Measurements from ENCODE around the gene HMGCLL1.

Gene HMGCLL1

DNA sequence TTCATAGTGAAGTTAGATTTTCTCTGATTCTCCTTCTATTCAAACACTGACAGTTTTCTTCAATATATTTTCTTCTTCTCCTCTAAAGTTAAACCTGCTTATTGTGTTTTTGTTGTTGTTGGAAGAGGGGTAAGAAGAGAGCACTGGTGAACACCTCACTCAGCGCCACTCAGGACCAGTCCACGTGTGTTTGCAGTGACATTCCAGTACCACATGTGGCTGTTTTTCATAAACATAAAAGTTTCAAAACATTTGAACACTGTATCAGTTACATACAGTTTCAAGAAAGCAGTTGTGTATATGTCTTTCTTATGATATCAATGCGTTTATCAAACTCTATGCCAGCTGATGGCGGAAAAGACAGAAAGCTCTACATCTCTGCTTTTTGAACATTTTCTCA lies 86.7 kb downstream of the HMGCLL1 start:
- Histone ChIP-seq H3K36me3 (ENCODE audit: insufficient read depth, low read depth, low read length) (no peaks in the 10 kb centered on the region), H3K4me1 (ENCODE audit: insufficient read depth, low read length) (no peaks in the 10 kb centered on the region), H3K27me3 (ENCODE audit: insufficient read depth, low read length) (no peaks in the 10 kb centered on the region), H3K9ac (ENCODE audit: low read depth, low read length) (no peak overlapping the region), H3K4me3 (ENCODE audit: low read length) (no peak overlapping the region), H3K9me3 (ENCODE audit: insufficient read depth, low read depth, low read length) (no peaks in the 10 kb centered on the region), H3K27ac (ENCODE audit: low read length) (no peak overlapping the region)

DNA sequence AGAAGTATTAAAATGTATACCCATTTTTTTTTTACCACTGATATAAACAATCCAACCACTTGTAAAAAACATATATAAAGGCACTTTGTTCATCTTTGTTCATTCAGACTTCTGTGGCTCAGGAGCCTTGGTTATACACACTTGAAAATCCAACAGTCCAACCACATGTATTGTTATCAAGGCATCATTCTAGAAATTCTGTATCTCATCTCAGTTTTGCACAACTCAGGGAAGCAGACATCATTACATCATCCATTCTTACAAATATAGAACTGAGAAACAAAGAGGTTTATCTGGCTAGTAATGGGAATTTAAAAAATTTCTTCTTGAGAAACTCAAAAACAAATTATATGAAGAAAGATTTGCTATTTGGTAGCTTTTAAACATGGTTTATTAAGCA lies 88.1 kb downstream of the HMGCLL1 start:
- Histone ChIP-seq H3K27me3 (ENCODE audit: insufficient read depth, low read length) (no peaks in the 10 kb centered on the region), H3K4me3 (ENCODE audit: low read length) (no peak overlapping the region), H3K9me3 (ENCODE audit: insufficient read depth, low read depth, low read length) (no peaks in the 10 kb centered on the region), H3K27ac (ENCODE audit: low read length) (no peak overlapping the region), H3K9ac (ENCODE audit: low read depth, low read length) (no peak overlapping the region), H3K36me3 (ENCODE audit: insufficient read depth, low read depth, low read length) (no peaks in the 10 kb centered on the region), H3K4me1 (ENCODE audit: insufficient read depth, low read length) (no peaks in the 10 kb centered on the region)

DNA sequence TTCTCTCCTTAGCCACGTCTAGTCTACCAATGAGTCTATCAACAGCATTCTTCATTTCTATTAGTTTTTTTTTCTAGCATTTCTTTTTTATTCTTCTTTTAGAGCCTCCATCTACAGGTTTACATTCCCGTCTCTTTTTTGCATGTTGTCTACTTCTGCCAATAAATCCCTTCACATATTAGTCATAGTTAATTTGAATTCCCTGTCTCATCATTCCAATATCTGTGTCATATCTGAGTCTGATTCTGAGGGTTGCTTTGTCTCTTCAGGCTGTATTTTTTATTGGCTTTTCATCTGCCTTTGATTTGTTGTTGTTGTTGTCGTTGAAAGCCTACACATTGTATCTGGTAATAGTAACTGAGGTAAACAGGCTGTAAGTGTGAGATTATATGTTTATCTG lies 104.6 kb downstream of the HMGCLL1 start:
- no peak overlapping the region for H3K9ac ChIP-seq (ENCODE audit: low read depth, low read length)
- H3K36me3 ChIP-seq (ENCODE audit: insufficient read depth, low read depth, low read length) = no peaks in the 10 kb centered on the region
- no peak overlapping the region for H3K27ac ChIP-seq (ENCODE audit: low read length)
- no peak overlapping the region for H3K4me3 ChIP-seq (ENCODE audit: low read length)
- H3K4me1 ChIP-seq (ENCODE audit: insufficient read depth, low read length) = no peaks in the 10 kb centered on the region
- H3K9me3 ChIP-seq (ENCODE audit: insufficient read depth, low read depth, low read length) = no peaks in the 10 kb centered on the region
- no peaks in the 10 kb centered on the region for H3K27me3 ChIP-seq (ENCODE audit: insufficient read depth, low read length)

DNA sequence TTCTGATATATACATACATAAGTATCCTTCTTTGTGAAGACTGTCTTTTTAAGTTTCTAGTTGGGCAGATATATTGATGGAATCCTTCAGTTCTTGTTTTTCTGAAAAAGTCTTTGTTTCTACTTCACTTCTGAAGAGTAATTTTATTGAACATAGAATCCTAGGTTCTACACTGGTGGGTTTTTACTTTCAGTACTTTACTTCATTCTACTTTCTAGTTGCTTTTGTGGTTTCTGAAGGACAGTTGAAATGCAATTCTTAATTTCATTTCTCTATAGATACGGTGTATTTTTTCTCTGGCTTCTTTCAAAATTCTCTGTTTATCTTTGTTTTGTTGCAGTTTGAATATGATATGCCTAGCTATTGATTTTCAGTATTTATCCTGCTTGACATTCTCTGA lies 105.3 kb downstream of the HMGCLL1 start:
- Histone ChIP-seq H3K4me1 (ENCODE audit: insufficient read depth, low read length) (no peaks in the 10 kb centered on the region), H3K9me3 (ENCODE audit: insufficient read depth, low read depth, low read length) (no peaks in the 10 kb centered on the region), H3K4me3 (ENCODE audit: low read length) (no peak overlapping the region), H3K27ac (ENCODE audit: low read length) (no peak overlapping the region), H3K27me3 (ENCODE audit: insufficient read depth, low read length) (no peaks in the 10 kb centered on the region), H3K36me3 (ENCODE audit: insufficient read depth, low read depth, low read length) (no peaks in the 10 kb centered on the region), H3K9ac (ENCODE audit: low read depth, low read length) (no peak overlapping the region)

GRCh38 chr6:55469951-55470366 lies 109.0 kb downstream of the HMGCLL1 start:
- Histone ChIP-seq H3K27ac (ENCODE audit: low read length) (no peak overlapping the region), H3K36me3 (ENCODE audit: insufficient read depth, low read depth, low read length) (no peaks in the 10 kb centered on the region), H3K27me3 (ENCODE audit: insufficient read depth, low read length) (no peaks in the 10 kb centered on the region), H3K9me3 (ENCODE audit: insufficient read depth, low read depth, low read length) (no peaks in the 10 kb centered on the region), H3K4me3 (ENCODE audit: low read length) (no peak overlapping the region), H3K9ac (ENCODE audit: low read depth, low read length) (no peak overlapping the region), H3K4me1 (ENCODE audit: insufficient read depth, low read length) (no peaks in the 10 kb centered on the region)

GRCh38 chr6:55456016-55456415 lies 123.0 kb downstream of the HMGCLL1 start:
- Histone ChIP-seq H3K27ac (ENCODE audit: low read length) (no peak overlapping the region), H3K4me1 (ENCODE audit: insufficient read depth, low read length) (no peaks in the 10 kb centered on the region), H3K27me3 (ENCODE audit: insufficient read depth, low read length) (no peaks in the 10 kb centered on the region), H3K36me3 (ENCODE audit: insufficient read depth, low read depth, low read length) (no peaks in the 10 kb centered on the region), H3K9ac (ENCODE audit: low read depth, low read length) (no peak overlapping the region), H3K4me3 (ENCODE audit: low read length) (no peak overlapping the region), H3K9me3 (ENCODE audit: insufficient read depth, low read depth, low read length) (no peaks in the 10 kb centered on the region)

DNA sequence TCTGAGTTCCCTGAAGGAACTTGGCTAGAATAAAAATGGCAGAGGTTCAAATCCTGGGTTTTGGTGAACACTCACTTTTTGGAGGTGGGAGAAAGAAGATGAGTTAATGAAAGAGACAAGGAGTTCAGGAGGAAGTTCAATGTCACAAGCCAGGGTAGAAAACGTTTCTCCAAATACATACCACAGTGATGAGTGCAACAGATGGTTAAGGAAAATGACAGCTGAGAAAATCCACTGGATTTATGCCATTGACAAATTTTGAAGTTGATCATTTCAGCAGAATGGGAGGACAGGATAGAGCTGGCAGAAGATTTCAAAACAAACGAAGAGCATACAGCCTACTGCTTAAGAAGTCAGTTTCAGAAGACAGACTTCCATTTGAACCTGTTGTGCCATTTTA lies 129.0 kb downstream of the HMGCLL1 start:
- no peaks in the 10 kb centered on the region for H3K4me1 ChIP-seq (ENCODE audit: insufficient read depth, low read length)
- H3K27me3 ChIP-seq (ENCODE audit: insufficient read depth, low read length) = no peaks in the 10 kb centered on the region
- no peak overlapping the region for H3K4me3 ChIP-seq (ENCODE audit: low read length)
- H3K27ac ChIP-seq (ENCODE audit: low read length) = no peak overlapping the region
- no peaks in the 10 kb centered on the region for H3K36me3 ChIP-seq (ENCODE audit: insufficient read depth, low read depth, low read length)
- no peak overlapping the region for H3K9ac ChIP-seq (ENCODE audit: low read depth, low read length)
- H3K9me3 ChIP-seq (ENCODE audit: insufficient read depth, low read depth, low read length) = no peaks in the 10 kb centered on the region

DNA sequence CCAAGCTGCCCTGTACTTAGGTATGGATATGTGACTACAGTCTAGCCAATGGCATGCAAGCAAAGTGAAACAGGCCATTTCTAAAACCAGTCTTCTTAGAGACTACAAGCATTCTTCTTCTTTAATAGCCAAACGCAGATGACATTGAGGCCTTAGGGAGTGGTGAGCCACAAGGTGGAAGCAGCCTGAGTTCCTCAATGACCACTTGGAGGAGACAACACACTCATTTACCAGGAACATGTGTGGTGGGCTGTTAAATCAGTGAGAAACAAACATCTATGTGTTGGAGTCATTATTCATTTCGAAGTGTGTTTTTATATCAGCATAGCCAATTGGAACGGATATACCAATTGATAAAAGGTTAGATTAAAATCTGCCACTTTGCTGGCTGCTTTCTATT lies 129.8 kb downstream of the HMGCLL1 start:
- no peaks in the 10 kb centered on the region for H3K4me1 ChIP-seq (ENCODE audit: insufficient read depth, low read length)
- H3K27me3 ChIP-seq (ENCODE audit: insufficient read depth, low read length) = no peaks in the 10 kb centered on the region
- H3K9me3 ChIP-seq (ENCODE audit: insufficient read depth, low read depth, low read length) = no peaks in the 10 kb centered on the region
- no peak overlapping the region for H3K4me3 ChIP-seq (ENCODE audit: low read length)
- H3K36me3 ChIP-seq (ENCODE audit: insufficient read depth, low read depth, low read length) = no peaks in the 10 kb centered on the region
- H3K9ac ChIP-seq (ENCODE audit: low read depth, low read length) = no peak overlapping the region
- no peak overlapping the region for H3K27ac ChIP-seq (ENCODE audit: low read length)

DNA sequence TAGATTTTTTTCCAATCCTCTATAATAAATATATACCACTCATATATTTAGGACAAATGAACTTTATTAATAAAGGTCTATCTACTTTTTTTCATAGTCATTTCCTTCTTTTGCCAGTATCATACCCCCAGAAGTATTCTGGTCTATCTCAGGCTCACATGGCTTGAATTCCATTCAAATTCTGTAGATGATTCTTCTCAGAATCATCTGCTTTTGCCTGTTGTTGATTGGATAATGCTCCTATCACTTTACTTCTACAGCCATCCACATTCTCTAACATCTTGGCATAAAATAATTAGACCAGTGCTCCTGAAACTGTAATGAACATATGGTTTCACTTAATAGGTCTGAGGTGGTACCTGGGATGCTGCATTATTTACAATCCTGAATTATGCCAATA lies 130.5 kb downstream of the HMGCLL1 start:
- Histone ChIP-seq H3K36me3 (ENCODE audit: insufficient read depth, low read depth, low read length) (no peaks in the 10 kb centered on the region), H3K4me3 (ENCODE audit: low read length) (no peak overlapping the region), H3K4me1 (ENCODE audit: insufficient read depth, low read length) (no peaks in the 10 kb centered on the region), H3K9me3 (ENCODE audit: insufficient read depth, low read depth, low read length) (no peaks in the 10 kb centered on the region), H3K27ac (ENCODE audit: low read length) (no peak overlapping the region), H3K9ac (ENCODE audit: low read depth, low read length) (no peak overlapping the region), H3K27me3 (ENCODE audit: insufficient read depth, low read length) (no peaks in the 10 kb centered on the region)

GRCh38 chr6:55447891-55448290 lies 131.1 kb downstream of the HMGCLL1 start:
- no peaks in the 10 kb centered on the region for H3K4me1 ChIP-seq (ENCODE audit: insufficient read depth, low read length)
- no peaks in the 10 kb centered on the region for H3K27me3 ChIP-seq (ENCODE audit: insufficient read depth, low read length)
- H3K36me3 ChIP-seq (ENCODE audit: insufficient read depth, low read depth, low read length) = no peaks in the 10 kb centered on the region
- H3K9me3 ChIP-seq (ENCODE audit: insufficient read depth, low read depth, low read length) = no peaks in the 10 kb centered on the region
- no peak overlapping the region for H3K27ac ChIP-seq (ENCODE audit: low read length)
- no peak overlapping the region for H3K4me3 ChIP-seq (ENCODE audit: low read length)
- no peak overlapping the region for H3K9ac ChIP-seq (ENCODE audit: low read depth, low read length)

DNA sequence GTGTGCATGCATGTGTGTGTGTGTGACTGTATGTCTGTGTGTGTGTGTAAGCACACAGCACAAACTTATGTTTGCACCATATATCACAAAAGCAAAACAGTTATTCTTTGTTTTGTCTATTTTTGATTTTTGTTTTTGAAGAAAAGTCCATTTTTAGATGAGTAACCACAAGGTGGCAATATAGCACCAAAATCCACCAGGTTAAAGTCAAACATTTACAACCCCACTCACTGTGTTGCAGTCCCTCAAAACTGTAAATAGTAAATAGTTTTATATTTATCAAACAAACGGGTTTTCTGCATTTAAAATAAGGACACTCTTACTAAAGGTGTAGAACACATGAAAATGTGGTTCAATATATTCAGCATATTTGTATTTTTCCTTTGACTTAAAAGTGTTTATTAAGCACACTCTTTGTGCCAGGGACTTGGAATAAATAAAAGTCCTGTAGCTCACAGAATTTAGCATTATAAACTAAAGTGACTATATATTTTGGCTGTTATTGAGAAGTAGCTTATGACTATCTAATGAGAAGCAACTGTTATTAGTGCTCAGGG lies 133.3 kb downstream of the HMGCLL1 start:
- Histone ChIP-seq H3K4me1 (ENCODE audit: insufficient read depth, low read length) (no peaks in the 10 kb centered on the region), H3K27ac (ENCODE audit: low read length) (no peak overlapping the region), H3K36me3 (ENCODE audit: insufficient read depth, low read depth, low read length) (no peaks in the 10 kb centered on the region), H3K27me3 (ENCODE audit: insufficient read depth, low read length) (no peaks in the 10 kb centered on the region), H3K9me3 (ENCODE audit: insufficient read depth, low read depth, low read length) (no peaks in the 10 kb centered on the region), H3K4me3 (ENCODE audit: low read length) (no peak overlapping the region), H3K9ac (ENCODE audit: low read depth, low read length) (no peak overlapping the region)

- H3K36me3 ChIP-seq (ENCODE audit: insufficient read depth, low read depth, low read length) = no peaks in the 10 kb centered on the region
- no peaks in the 10 kb centered on the region for H3K4me1 ChIP-seq (ENCODE audit: insufficient read depth, low read length)
- H3K9me3 ChIP-seq (ENCODE audit: insufficient read depth, low read depth, low read length) = no peaks in the 10 kb centered on the region
- H3K27me3 ChIP-seq (ENCODE audit: insufficient read depth, low read length) = no peaks in the 10 kb centered on the region
- no peak overlapping the region for H3K27ac ChIP-seq (ENCODE audit: low read length)
- no peak overlapping the region for H3K9ac ChIP-seq (ENCODE audit: low read depth, low read length)
- H3K4me3 ChIP-seq (ENCODE audit: low read length) = no peak overlapping the region
Measured at GRCh38 chr6:55443238-55444134, 135.5 kb downstream of the HMGCLL1 start.

Measured in iPS-20b (cell line).